ENCODE measurements around the gene CCDC40.

Gene CCDC40

DNA sequence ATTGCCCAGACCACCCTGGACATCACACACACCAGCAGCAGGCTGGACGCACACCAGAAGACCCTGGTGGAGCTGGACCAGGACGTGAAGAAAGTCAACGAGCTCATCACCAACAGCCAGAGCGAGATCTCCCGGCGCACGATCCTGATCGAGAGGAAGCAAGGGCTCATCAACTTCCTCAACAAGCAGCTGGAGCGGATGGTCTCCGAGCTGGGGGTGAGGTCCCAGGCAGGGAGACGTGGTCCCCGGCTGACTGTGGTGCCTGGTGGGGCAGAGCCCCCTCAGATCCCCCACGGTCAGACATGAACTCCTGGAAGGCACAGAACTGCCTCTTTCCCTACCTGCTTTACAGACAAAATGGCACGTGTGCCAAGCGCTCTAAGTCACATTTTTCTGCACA, 48.3 kb downstream of the CCDC40 start:
- no peak for TF ChIP-seq ZBTB7A (IDR thresholded peaks at IDR 0.05; ENCODE audit: low read depth)
- no peak for TF ChIP-seq YY1 (IDR thresholded peaks at IDR 0.05; ENCODE audit: low read depth)
- TF ChIP-seq, protein P1, sequence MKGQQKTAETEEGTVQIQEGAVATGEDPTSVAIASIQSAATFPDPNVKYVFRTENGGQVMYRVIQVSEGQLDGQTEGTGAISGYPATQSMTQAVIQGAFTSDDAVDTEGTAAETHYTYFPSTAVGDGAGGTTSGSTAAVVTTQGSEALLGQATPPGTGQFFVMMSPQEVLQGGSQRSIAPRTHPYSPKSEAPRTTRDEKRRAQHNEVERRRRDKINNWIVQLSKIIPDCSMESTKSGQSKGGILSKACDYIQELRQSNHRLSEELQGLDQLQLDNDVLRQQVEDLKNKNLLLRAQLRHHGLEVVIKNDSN (IDR thresholded peaks at IDR 0.05), result no peak
- TF ChIP-seq NFIC (IDR thresholded peaks at IDR 0.05), result no peak
- no peak for TF ChIP-seq TCF12 (IDR thresholded peaks at IDR 0.05; ENCODE audit: low read depth)
- TF ChIP-seq EP300 (IDR thresholded peaks at IDR 0.05; ENCODE audit: borderline replicate concordance), result no peak
- TF ChIP-seq RAD21 (IDR thresholded peaks at IDR 0.05; ENCODE audit: low read depth), result no peak
- no peak for TF ChIP-seq CEBPB (IDR thresholded peaks at IDR 0.05)
- no peak for TF ChIP-seq CREB1 (IDR thresholded peaks at IDR 0.05; ENCODE audit: low read depth)
- TF ChIP-seq EGR1 (IDR thresholded peaks at IDR 0.05), result no peak
- TF ChIP-seq TAF1 (IDR thresholded peaks at IDR 0.05; ENCODE audit: low read depth), result no peak
- TF ChIP-seq, protein P2, sequence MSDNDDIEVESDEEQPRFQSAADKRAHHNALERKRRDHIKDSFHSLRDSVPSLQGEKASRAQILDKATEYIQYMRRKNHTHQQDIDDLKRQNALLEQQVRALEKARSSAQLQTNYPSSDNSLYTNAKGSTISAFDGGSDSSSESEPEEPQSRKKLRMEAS (IDR thresholded peaks at IDR 0.05), result no peak
- TF ChIP-seq TEAD4 (IDR thresholded peaks at IDR 0.05), result no peak
- no peak for TF ChIP-seq FOXM1 (IDR thresholded peaks at IDR 0.05; ENCODE audit: borderline replicate concordance, low read depth)
- TF ChIP-seq, protein P3, sequence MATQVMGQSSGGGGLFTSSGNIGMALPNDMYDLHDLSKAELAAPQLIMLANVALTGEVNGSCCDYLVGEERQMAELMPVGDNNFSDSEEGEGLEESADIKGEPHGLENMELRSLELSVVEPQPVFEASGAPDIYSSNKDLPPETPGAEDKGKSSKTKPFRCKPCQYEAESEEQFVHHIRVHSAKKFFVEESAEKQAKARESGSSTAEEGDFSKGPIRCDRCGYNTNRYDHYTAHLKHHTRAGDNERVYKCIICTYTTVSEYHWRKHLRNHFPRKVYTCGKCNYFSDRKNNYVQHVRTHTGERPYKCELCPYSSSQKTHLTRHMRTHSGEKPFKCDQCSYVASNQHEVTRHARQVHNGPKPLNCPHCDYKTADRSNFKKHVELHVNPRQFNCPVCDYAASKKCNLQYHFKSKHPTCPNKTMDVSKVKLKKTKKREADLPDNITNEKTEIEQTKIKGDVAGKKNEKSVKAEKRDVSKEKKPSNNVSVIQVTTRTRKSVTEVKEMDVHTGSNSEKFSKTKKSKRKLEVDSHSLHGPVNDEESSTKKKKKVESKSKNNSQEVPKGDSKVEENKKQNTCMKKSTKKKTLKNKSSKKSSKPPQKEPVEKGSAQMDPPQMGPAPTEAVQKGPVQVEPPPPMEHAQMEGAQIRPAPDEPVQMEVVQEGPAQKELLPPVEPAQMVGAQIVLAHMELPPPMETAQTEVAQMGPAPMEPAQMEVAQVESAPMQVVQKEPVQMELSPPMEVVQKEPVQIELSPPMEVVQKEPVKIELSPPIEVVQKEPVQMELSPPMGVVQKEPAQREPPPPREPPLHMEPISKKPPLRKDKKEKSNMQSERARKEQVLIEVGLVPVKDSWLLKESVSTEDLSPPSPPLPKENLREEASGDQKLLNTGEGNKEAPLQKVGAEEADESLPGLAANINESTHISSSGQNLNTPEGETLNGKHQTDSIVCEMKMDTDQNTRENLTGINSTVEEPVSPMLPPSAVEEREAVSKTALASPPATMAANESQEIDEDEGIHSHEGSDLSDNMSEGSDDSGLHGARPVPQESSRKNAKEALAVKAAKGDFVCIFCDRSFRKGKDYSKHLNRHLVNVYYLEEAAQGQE (IDR thresholded peaks at IDR 0.05; ENCODE audit: low read depth), result no peak

DNA sequence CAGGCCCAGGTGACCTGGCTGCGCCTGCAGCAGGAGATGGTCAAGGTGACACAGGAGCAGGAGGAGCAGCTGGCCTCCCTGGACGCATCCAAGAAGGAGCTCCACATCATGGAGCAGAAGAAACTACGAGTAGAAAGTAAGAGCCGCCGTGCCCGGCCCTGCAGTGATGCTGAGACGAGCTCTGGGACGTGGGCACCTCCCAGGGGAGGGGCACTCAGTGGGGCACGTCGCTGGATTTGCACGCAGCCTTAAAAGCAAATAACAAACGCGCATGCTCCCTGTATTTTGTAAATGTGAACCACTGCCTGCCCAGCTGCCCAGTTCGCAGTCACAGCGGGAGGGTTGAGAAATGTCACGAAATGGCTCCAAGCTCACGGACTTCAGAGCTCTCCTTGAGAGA, 49.6 kb downstream of the CCDC40 start:
- TF ChIP-seq, protein P2 (IDR thresholded peaks at IDR 0.05), result no peak

DNA sequence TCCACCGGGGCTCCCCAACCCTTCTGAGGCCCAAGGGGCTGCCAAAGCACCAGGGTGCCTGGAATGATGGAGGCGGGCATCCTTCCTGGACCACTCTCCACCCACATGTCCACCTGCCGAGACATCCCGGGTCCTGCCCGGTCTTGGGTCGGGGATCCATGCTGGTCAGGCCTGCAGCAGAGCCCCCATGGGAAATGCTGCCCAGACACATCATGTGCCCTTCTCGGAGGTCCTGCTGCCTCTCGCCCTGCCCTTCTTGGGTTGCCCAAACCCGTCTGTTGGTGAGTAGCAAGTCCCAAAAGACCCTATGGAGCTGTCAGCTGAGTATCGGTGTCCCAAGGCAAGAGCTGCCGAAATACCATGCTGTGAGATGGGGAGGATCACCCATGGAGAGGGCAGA, 50.2 kb downstream of the CCDC40 start:
- TF ChIP-seq FOXM1 (IDR thresholded peaks at IDR 0.05; ENCODE audit: borderline replicate concordance, low read depth), result no peak
- TF ChIP-seq, protein P1 (IDR thresholded peaks at IDR 0.05), result no peak
- no peak for TF ChIP-seq TEAD4 (IDR thresholded peaks at IDR 0.05)
- TF ChIP-seq TAF1 (IDR thresholded peaks at IDR 0.05; ENCODE audit: low read depth), result no peak
- TF ChIP-seq EGR1 (IDR thresholded peaks at IDR 0.05), result no peak
- no peak for TF ChIP-seq TCF12 (IDR thresholded peaks at IDR 0.05; ENCODE audit: low read depth)
- TF ChIP-seq EP300 (IDR thresholded peaks at IDR 0.05; ENCODE audit: borderline replicate concordance), result no peak
- TF ChIP-seq CREB1 (IDR thresholded peaks at IDR 0.05; ENCODE audit: low read depth), result no peak
- no peak for TF ChIP-seq NFIC (IDR thresholded peaks at IDR 0.05)
- TF ChIP-seq RAD21 (IDR thresholded peaks at IDR 0.05; ENCODE audit: low read depth), result no peak
- TF ChIP-seq, protein P3 (IDR thresholded peaks at IDR 0.05; ENCODE audit: low read depth), result no peak
- no peak for TF ChIP-seq YY1 (IDR thresholded peaks at IDR 0.05; ENCODE audit: low read depth)
- TF ChIP-seq, protein P2 (IDR thresholded peaks at IDR 0.05), result no peak
- no peak for TF ChIP-seq ZBTB7A (IDR thresholded peaks at IDR 0.05; ENCODE audit: low read depth)
- no peak for TF ChIP-seq CEBPB (IDR thresholded peaks at IDR 0.05)

DNA sequence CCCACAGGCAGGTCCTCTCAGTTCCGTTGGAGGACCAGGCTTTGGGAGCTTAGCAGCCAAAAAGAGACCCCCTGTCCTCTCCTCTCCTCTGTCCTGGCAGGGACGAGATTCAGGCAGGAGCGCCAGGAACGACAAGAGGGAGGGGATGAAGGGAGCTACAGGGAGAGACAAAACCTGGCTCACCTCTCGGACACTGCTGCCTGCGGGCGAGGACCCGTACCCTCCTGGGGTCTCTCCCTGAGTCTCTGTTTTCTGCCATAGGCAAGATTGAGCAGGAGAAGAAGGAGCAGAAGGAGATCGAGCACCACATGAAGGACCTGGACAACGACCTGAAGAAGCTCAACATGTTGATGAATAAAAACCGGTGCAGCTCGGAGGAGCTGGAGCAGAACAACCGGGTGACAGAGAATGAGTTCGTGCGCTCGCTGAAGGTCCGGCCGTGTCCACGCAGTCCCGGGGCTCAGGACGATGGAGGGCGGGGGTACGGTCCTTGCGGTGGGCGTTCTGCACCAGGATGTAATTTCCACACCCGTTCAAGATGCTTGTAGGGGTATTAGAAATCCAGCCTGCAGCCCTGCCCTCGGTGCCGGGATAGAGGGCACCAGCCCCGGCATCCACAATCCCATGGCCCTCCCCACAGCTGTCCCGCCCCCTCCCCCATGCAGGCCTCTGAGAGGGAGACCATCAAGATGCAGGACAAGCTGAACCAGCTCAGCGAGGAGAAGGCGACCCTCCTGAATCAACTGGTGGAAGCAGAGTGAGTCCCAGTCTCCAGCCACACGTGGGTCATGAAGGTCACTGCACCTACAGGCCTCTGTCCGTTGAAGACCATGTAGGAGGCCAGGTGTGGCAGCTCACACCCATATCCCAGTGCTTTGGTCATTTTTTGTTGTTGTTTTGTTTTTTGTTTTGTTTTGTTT, 51.2 kb downstream of the CCDC40 start:
- no peak for TF ChIP-seq RAD21 (IDR thresholded peaks at IDR 0.05; ENCODE audit: low read depth)
- TF ChIP-seq ZBTB7A (IDR thresholded peaks at IDR 0.05; ENCODE audit: low read depth), result no peak
- no peak for TF ChIP-seq TEAD4 (IDR thresholded peaks at IDR 0.05)
- TF ChIP-seq, protein P2 (IDR thresholded peaks at IDR 0.05), result no peak

DNA sequence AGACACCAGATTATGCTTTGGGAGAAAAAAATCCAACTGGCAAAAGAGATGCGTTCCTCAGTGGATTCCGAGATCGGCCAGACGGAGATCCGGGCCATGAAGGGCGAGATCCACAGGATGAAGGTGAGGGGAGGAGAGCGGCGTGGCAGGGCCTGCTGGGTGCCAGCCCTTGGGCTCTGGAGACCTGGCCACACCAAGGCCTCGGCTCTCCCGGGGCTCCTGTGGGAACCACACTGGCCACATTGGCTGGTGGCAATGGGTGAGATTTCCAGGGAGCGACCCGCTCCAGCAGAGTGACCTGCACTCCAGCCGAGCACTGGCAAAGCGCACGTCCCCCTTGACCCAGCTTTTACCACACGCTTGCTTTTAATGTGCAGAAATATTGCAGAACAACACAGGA, 53.3 kb downstream of the CCDC40 start:
- TF ChIP-seq TEAD4 (IDR thresholded peaks at IDR 0.05), result no peak
- TF ChIP-seq CEBPB (IDR thresholded peaks at IDR 0.05), result no peak

DNA sequence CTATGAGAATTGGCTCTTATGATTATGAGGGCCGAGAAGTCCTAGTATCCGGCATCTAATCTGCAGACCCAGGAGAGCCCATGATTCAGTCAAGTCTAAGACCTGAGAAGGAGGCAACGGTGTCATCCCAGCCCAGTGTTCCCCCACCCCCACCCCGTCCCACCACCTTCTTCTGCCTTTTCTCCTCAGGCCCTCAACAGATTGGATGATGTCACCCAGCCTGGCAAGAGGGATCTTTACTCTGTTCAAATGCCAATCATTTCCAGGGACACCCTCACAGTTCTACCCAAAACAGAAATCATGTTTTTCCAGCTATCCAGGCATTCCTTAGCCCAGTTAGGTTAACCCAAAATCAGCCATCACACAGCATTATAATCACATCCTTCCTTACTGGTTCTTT, 54.9 kb downstream of the CCDC40 start:
- TF ChIP-seq NFIC (IDR thresholded peaks at IDR 0.05), result no peak
- TF ChIP-seq EGR1 (IDR thresholded peaks at IDR 0.05), result no peak
- TF ChIP-seq RAD21 (IDR thresholded peaks at IDR 0.05; ENCODE audit: low read depth), result no peak
- no peak for TF ChIP-seq TEAD4 (IDR thresholded peaks at IDR 0.05)
- TF ChIP-seq, protein P1 (IDR thresholded peaks at IDR 0.05), result no peak

Data from Ishikawa (cell line).